Activated naive CD4-positive, alpha-beta T cell treated with anti-CD3 and anti-CD28 coated beads, Interleukin-2, amount 50 U/mL, for 16 hours (primary cell): Measurements from ENCODE around the gene AGBL1.

Experiments used
- DNase-seq: peaks from one replicate; pipeline ENCODE4 v3.0.0-alpha.2; 2020

The AGBL1 gene

GRCh38 chr15:86756688-86757087, 677.0 kb downstream of the AGBL1 start:
- DNase-seq: no peak

- DNase-seq: no peak
Observed at GRCh38 chr15:86759800-86760523, 680.3 kb downstream of the AGBL1 start.

GRCh38 chr15:86762874-86763273, 683.2 kb downstream of the AGBL1 start:
- DNase-seq: no peak

GRCh38 chr15:86764021-86764420, 684.4 kb downstream of the AGBL1 start:
- DNase-seq: no peak

- no peak for DNase-seq
Observed at GRCh38 chr15:86765281-86765680, 685.6 kb downstream of the AGBL1 start.

- no peak for DNase-seq
Observed at GRCh38 chr15:86772369-86773059, 692.8 kb downstream of the AGBL1 start.

GRCh38 chr15:86773736-86774135, 694.1 kb downstream of the AGBL1 start:
- DNase-seq: no peak

GRCh38 chr15:86776145-86776544, 696.5 kb downstream of the AGBL1 start:
- DNase-seq: no peak

GRCh38 chr15:86796521-86796920, 716.9 kb downstream of the AGBL1 start:
- DNase-seq: no peak

GRCh38 chr15:86797135-86797534, 717.5 kb downstream of the AGBL1 start:
- no peak for DNase-seq

GRCh38 chr15:86799226-86799625, 719.6 kb downstream of the AGBL1 start:
- no peak for DNase-seq

GRCh38 chr15:86802244-86802643, 722.6 kb downstream of the AGBL1 start:
- no peak for DNase-seq

GRCh38 chr15:86804406-86804805, 724.7 kb downstream of the AGBL1 start:
- no peak for DNase-seq

GRCh38 chr15:86810329-86810728, 730.7 kb downstream of the AGBL1 start:
- DNase-seq: no peak

GRCh38 chr15:86813892-86814291, 734.2 kb downstream of the AGBL1 start:
- DNase-seq: no peak

GRCh38 chr15:86829245-86829644, 749.6 kb downstream of the AGBL1 start:
- no peak for DNase-seq

GRCh38 chr15:86830304-86830703, 750.6 kb downstream of the AGBL1 start:
- DNase-seq: no peak

- no peak for DNase-seq
Observed at GRCh38 chr15:86833595-86833994, 753.9 kb downstream of the AGBL1 start.

GRCh38 chr15:86834115-86834863, 754.6 kb downstream of the AGBL1 start:
- no peak for DNase-seq

GRCh38 chr15:86837294-86838061, 757.8 kb downstream of the AGBL1 start:
- DNase-seq: no peak

GRCh38 chr15:86839502-86839901, 759.8 kb downstream of the AGBL1 start:
- DNase-seq: no peak

GRCh38 chr15:86840996-86841395, 761.3 kb downstream of the AGBL1 start:
- DNase-seq: no peak

- DNase-seq: no peak
Observed at GRCh38 chr15:86842199-86842598, 762.5 kb downstream of the AGBL1 start.
